HG02870 (cell line): ENCODE measurements around the gene ABHD8.

Experiments used
- ATAC-seq: cut with Tn5 transposase; IDR thresholded peaks from one replicate; pipeline ENCODE4 v1.9.1; 2021; ENCODE audit warnings: mild to moderate bottlenecking, moderate library complexity; ENCODE audit not compliant: unreplicated experiment

Gene ABHD8

GRCh38 chr19:17266975-17267788, 36.0 kb downstream of the ABHD8 start, which contains the start of gene BABAM1:
TSS of gene BABAM1 (plus strand) at chr19:17267443. CDS start at chr19:17268807, 1,364 bp downstream.
- peak; percentile 91 for ATAC-seq

GRCh38 chr19:17266589-17266974, 36.6 kb downstream of the ABHD8 start:
- ATAC-seq = no peak

GRCh38 chr19:17266026-17266425, 37.2 kb downstream of the ABHD8 start:
- ATAC-seq = no peak

- ATAC-seq = no peak
Measured at GRCh38 chr19:17264641-17264979, 38.6 kb downstream of the ABHD8 start, which contains the start of gene USHBP1. TSS of gene USHBP1 (minus strand) at chr19:17264745. CDS start at chr19:17264299, 446 bp downstream.

- no peak for ATAC-seq
Measured at GRCh38 chr19:17263712-17264640, 39.2 kb downstream of the ABHD8 start.

- ATAC-seq = no peak
Measured at GRCh38 chr19:17262557-17262956, 40.7 kb downstream of the ABHD8 start.

- no peak for ATAC-seq
Measured at GRCh38 chr19:17260842-17261325, 42.3 kb downstream of the ABHD8 start.

- no peak for ATAC-seq
Measured at GRCh38 chr19:17259934-17260333, 43.3 kb downstream of the ABHD8 start.

GRCh38 chr19:17259118-17259780, 44.0 kb downstream of the ABHD8 start:
- no peak for ATAC-seq

- ATAC-seq = no peak
Measured at GRCh38 chr19:17256130-17256529, 47.1 kb downstream of the ABHD8 start.

- no peak for ATAC-seq
Measured at GRCh38 chr19:17255150-17255621, 48.0 kb downstream of the ABHD8 start.

- no peak for ATAC-seq
Measured at GRCh38 chr19:17254636-17255035, 48.6 kb downstream of the ABHD8 start.

GRCh38 chr19:17249887-17250548, 53.2 kb downstream of the ABHD8 start:
- no peak for ATAC-seq

GRCh38 chr19:17248011-17248776, 55.0 kb downstream of the ABHD8 start:
- no peak for ATAC-seq

- no peak for ATAC-seq
Measured at GRCh38 chr19:17246681-17247425, 56.4 kb downstream of the ABHD8 start.

- peak; percentile 6 for ATAC-seq
Measured at GRCh38 chr19:17245535-17245984, 57.7 kb downstream of the ABHD8 start, which contains the start of gene NR2F6. TSS of gene NR2F6 (minus strand) at chr19:17245919. CDS start at chr19:17245220, 699 bp downstream.

GRCh38 chr19:17244618-17245534, 58.3 kb downstream of the ABHD8 start:
- no peak for ATAC-seq
